ENCODE data around the gene ALOX15. TPM values are rescaled to one million over a fixed set of nuclear protein-coding genes. Genes with fewer than 3 reads are reported as not detected.

Gene ALOX15
- total RNA-seq, 4 donors from 2014 or later: not detected

DNA sequence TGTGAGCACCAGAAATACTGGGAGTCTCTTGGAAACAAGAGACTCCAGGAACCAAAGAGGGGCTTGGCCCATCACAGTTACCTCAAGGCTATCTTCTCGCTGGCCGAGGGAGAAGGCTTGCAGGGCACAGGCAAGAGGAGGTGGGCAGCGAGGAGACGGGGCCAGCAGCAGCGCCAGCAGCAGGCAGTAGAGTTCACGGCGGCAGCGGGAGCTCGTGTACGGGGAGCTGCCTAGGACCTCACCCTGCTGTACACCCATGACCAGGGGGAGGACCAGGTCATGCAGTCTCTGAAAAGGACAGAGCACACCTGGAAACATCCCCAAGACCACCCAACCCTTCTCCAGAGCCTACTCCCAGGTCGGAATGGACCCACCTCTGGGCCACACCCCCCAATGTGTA, 31.7 kb upstream of the ALOX15 start:
- no peaks in the 10 kb centered on the region for H3K27me3 ChIP-seq
- intact Hi-C loops (cut with DNase I): no loop called here
- H3K27ac ChIP-seq: no peak overlapping the region
- no peak overlapping the region for H3K4me3 ChIP-seq (replicated peaks in 1 of 3)
- H3K4me1 ChIP-seq: no peaks in the 10 kb centered on the region
- TF ChIP-seq, protein P1, sequence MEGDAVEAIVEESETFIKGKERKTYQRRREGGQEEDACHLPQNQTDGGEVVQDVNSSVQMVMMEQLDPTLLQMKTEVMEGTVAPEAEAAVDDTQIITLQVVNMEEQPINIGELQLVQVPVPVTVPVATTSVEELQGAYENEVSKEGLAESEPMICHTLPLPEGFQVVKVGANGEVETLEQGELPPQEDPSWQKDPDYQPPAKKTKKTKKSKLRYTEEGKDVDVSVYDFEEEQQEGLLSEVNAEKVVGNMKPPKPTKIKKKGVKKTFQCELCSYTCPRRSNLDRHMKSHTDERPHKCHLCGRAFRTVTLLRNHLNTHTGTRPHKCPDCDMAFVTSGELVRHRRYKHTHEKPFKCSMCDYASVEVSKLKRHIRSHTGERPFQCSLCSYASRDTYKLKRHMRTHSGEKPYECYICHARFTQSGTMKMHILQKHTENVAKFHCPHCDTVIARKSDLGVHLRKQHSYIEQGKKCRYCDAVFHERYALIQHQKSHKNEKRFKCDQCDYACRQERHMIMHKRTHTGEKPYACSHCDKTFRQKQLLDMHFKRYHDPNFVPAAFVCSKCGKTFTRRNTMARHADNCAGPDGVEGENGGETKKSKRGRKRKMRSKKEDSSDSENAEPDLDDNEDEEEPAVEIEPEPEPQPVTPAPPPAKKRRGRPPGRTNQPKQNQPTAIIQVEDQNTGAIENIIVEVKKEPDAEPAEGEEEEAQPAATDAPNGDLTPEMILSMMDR (IDR thresholded peaks at IDR 0.05): no peak
- TF ChIP-seq POLR2A (IDR thresholded peaks at IDR 0.05): no peak
- H3K9me3 ChIP-seq: no peaks in the 10 kb centered on the region
- DNase-seq: no peak
- peaks cover 38 to 40% of the 10 kb centered on the region in 2 donors for H3K36me3 ChIP-seq
- 88 to 92% methylated on average over 11 of the region's 11 CpGs for WGBS, 2 donors

DNA sequence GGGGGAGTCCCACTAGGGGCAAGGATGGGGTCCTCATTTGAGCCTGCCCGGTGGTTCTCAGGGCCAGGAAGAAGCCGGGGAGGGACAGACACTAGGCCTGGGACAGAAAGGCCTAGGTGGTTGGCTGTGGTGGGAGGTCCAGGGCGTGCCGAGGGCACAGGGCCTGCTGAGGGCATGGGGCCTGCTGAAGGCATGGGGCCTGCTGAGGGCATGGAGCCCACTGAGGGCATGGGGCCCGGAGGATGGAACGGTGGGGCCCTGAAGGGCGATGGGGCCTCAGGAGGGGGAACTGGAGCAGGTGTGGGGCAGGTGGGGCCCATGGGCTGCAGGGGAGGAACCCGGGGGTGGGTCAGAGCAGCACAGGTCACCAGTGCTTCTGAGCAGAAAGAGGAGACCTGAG, 31.3 kb upstream of the ALOX15 start:
- DNase-seq: no peak
- Histone ChIP-seq H3K4me3 (replicated peaks in 1 of 3) (no peak overlapping the region), H3K27me3 (no peaks in the 10 kb centered on the region), H3K9me3 (no peaks in the 10 kb centered on the region), H3K27ac (no peak overlapping the region), H3K36me3 (peaks cover 38 to 40% of the 10 kb centered on the region in 2 donors), H3K4me1 (no peaks in the 10 kb centered on the region)
- WGBS, 2 donors: 92 to 94% methylated on average over 8 of the region's 8 CpGs
- intact Hi-C loops (cut with DNase I): no loop called here
- no peak for TF ChIP-seq POLR2A (IDR thresholded peaks at IDR 0.05)
- TF ChIP-seq, protein P1 (IDR thresholded peaks at IDR 0.05): no peak

DNA sequence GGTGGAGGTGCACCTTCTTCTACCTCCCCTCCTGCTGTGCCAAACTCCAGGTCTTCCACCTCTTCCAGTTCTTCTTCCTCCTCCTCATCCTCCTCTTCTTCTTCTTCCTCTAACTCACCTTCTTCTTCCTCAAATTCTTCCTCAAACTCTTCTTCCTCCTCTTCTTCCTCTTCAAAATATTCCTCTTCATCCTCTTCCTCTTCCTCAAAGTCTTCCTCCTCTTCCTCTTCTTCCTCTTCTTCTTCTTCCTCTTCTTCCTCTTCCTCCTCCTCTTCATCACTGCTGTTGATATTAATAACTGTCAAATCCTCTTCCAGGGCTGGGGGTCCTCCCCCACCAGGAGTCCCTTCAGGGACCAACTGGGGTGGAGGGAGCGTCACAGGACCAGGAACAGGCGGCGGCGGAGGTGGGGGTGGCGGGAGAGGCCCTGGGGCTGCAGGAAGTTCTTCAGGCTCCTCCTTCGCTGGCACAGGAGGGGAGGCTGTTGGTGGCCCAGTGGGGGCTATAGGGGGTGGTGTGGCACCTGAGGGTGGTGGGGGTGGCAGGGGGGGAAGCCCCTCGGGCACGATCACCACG, 30.7 kb upstream of the ALOX15 start:
- WGBS, 2 donors: 93 to 99% methylated on average over 8 to 9 of the region's 9 CpGs
- TF ChIP-seq, protein P1 (IDR thresholded peaks at IDR 0.05): no peak
- TF ChIP-seq POLR2A (IDR thresholded peaks at IDR 0.05): no peak
- intact Hi-C loops (cut with DNase I): no loop called here
- no peaks in the 10 kb centered on the region for H3K27me3 ChIP-seq
- peaks cover 38 to 40% of the 10 kb centered on the region in 2 donors for H3K36me3 ChIP-seq
- H3K9me3 ChIP-seq: no peaks in the 10 kb centered on the region
- no peaks in the 10 kb centered on the region for H3K4me1 ChIP-seq
- no peak overlapping the region for H3K4me3 ChIP-seq (replicated peaks in 1 of 3)
- H3K27ac ChIP-seq: no peak overlapping the region
- DNase-seq: no peak

DNA sequence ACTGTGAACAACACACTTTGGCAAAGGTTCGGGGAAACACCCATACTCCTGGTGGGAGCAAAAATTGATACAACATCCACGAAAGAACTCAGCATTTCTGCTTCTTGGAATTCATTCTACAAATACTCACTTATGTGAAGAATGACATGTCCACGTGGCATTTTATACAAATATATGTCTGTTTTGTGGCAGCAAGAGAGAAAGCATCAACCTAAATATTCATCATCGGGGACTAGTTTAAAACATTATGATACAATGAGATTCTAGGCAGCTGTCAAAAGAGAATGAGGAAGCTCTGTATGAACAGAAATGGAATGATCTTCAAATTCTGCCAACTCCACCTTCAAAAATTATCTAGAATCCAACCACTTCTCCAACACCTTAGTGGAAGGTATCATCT, 25.7 kb upstream of the ALOX15 start:
- Histone ChIP-seq H3K27ac (no peak overlapping the region), H3K9me3 (no peaks in the 10 kb centered on the region), H3K27me3 (no peaks in the 10 kb centered on the region), H3K4me1 (no peaks in the 10 kb centered on the region), H3K4me3 (replicated peaks in 1 of 3) (no peak overlapping the region), H3K36me3 (no peaks in the 10 kb centered on the region)
- DNase-seq: no peak
- 75 to 77% methylated on average over 4 of the region's 4 CpGs for WGBS, 2 donors
- intact Hi-C loops (cut with DNase I): no loop called here
- TF ChIP-seq POLR2A (IDR thresholded peaks at IDR 0.05): no peak
- TF ChIP-seq, protein P1 (IDR thresholded peaks at IDR 0.05): no peak

DNA sequence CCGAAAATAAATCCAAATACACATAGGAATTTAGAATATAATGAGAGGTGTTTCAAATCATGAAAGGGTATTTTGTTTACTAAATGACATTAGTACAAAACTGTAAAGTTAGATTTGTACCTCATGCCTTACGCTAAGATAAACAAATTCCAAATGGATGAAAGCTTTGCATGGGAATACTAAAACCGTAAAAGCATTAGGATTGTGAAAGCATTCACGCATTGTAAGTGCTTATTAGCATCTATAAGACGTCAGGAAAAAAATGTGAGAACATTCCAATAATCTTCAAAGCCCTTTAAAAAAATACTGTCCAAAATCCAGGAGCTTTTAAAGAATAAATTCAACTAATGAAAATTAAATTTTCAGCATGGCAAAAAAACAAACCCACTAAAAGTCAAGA, 24.8 kb upstream of the ALOX15 start:
- Histone ChIP-seq H3K4me1 (no peaks in the 10 kb centered on the region), H3K4me3 (replicated peaks in 1 of 3) (no peak overlapping the region), H3K36me3 (no peaks in the 10 kb centered on the region), H3K9me3 (no peaks in the 10 kb centered on the region), H3K27ac (no peak overlapping the region), H3K27me3 (no peaks in the 10 kb centered on the region)
- WGBS, 2 donors: 71 to 75% methylated on average over 5 of the region's 5 CpGs
- intact Hi-C loops (cut with DNase I): no loop called here
- no peak for DNase-seq
- no peak for TF ChIP-seq POLR2A (IDR thresholded peaks at IDR 0.05)
- TF ChIP-seq, protein P1 (IDR thresholded peaks at IDR 0.05): no peak
